OCI-LY7 (cell line): Measurements from ENCODE around the gene SLC15A2. TPM values are rescaled to one million over a fixed set of nuclear protein-coding genes. Genes with fewer than 3 reads are reported as not detected.

Experiments
- BruUV-seq: library from RNA; stranded (reverse); fragments of 400-500 nt; replicated peaks from 2 replicates; lab custom pipeline; 2021; lab: Mats Ljungman, UMichigan
- CTCF ChIA-PET: fragments of 300-600 bp; sonication (Branson Sonifier 250); formaldehyde crosslinking; loops from one replicate; lab custom pipeline; 2022; ENCODE audit warnings: antibody characterized with exemption; ENCODE audit not compliant: unreplicated experiment; lab: Charles Lee
- POLR2A ChIA-PET: fragments of 300-600 bp; sonication (Branson Sonifier 250); formaldehyde crosslinking; loops from one replicate; lab custom pipeline; 2022; ENCODE audit warnings: antibody characterized with exemption; lab: Charles Lee
- DNase-seq: peaks from one replicate; pipeline ENCODE4 v3.0.0-alpha.2; 2015; ENCODE audit warnings: low spot score
- H2AFZ ChIP-seq: fragments of 200-600 bp; sonication (generic), shearing (Covaris generic); 2 replicates; pipeline ENCODE4 v1.6.1; 2014; ENCODE audit warnings: mild to moderate bottlenecking, antibody characterized with exemption, low read length, moderate library complexity
- H3K27ac ChIP-seq: fragments of 200-600 bp; sonication (generic); 2 replicates; pipeline ENCODE4 v1.5.1; 2014; ENCODE audit warnings: mixed run types, low read depth, mild to moderate bottlenecking, moderate library complexity, low read length, inconsistent platforms; ENCODE audit not compliant: poor library complexity, severe bottlenecking
- H3K36me3 ChIP-seq: fragments of 200-600 bp; sonication (generic); 2 replicates; pipeline ENCODE4 v1.6.1; 2014; ENCODE audit warnings: mild to moderate bottlenecking, antibody characterized with exemption, low read length, moderate library complexity, mixed read lengths; ENCODE audit not compliant: insufficient read depth
- H3K4me1 ChIP-seq: fragments of 200-600 bp; sonication (generic); 2 replicates; pipeline ENCODE4 v1.5.1; 2014; ENCODE audit warnings: mild to moderate bottlenecking, low read length; ENCODE audit not compliant: insufficient read depth, poor library complexity, severe bottlenecking
- H3K4me2 ChIP-seq: fragments of 200-600 bp; sonication (generic); 2 replicates; pipeline ENCODE4 v1.6.1; 2014; ENCODE audit warnings: mild to moderate bottlenecking, low read length
- H3K4me3 ChIP-seq: fragments of 200-600 bp; sonication (generic); 2 replicates; pipeline ENCODE4 v1.5.1; 2014; ENCODE audit warnings: mild to moderate bottlenecking, low read depth, low read length; ENCODE audit not compliant: poor library complexity, severe bottlenecking
- H3K79me2 ChIP-seq: fragments of 200-600 bp; sonication (generic); 2 replicates; pipeline ENCODE4 v1.6.1; 2016; ENCODE audit warnings: low read depth, mild to moderate bottlenecking, low read length, moderate library complexity, mixed read lengths; ENCODE audit not compliant: insufficient read depth
- H3K9me2 ChIP-seq: fragments of 200-600 bp; sonication (generic); 2 replicates; pipeline ENCODE4 v1.6.1; 2016; ENCODE audit warnings: mild to moderate bottlenecking, low read length, mixed read lengths; ENCODE audit not compliant: insufficient read depth
- H3K9me3 ChIP-seq: fragments of 200-600 bp; sonication (generic); 2 replicates; pipeline ENCODE4 v1.6.1; 2014; ENCODE audit warnings: mild to moderate bottlenecking, mixed run types, low read length, mixed read lengths
- H4K20me1 ChIP-seq: fragments of 200-600 bp; sonication (generic); 2 replicates; pipeline ENCODE4 v1.6.1; 2014; ENCODE audit warnings: mild to moderate bottlenecking, antibody characterized with exemption, low read length, moderate library complexity, mixed read lengths; ENCODE audit not compliant: insufficient read depth
- CTCF ChIP-seq: fragments of 200-600 bp; sonication (generic); conservative IDR thresholded peaks from 2 replicates; pipeline ENCODE4 v1.5.1; 2014; ENCODE audit warnings: mild to moderate bottlenecking, antibody characterized with exemption, low read length, moderate library complexity, mixed read lengths
- EZH2phosphoT487 ChIP-seq: fragments of 200-600 bp; sonication (generic); IDR thresholded peaks from 2 replicates; pipeline ENCODE4 v1.6.1; 2018; ENCODE audit warnings: low read depth, borderline replicate concordance, mild to moderate bottlenecking, mixed run types, antibody characterized with exemption, low read length, moderate library complexity, mixed read lengths
- intact Hi-C: fragments of 100-400 bp; cut with micrococcal nuclease; formaldehyde crosslinking; loops from one replicate; pipeline ENCODE4 v1.10.0; 2022; ENCODE audit not compliant: unreplicated experiment
- total RNA-seq, 2 experiments: library from RNA; depleted of rRNA in 1 of 2; stranded (reverse); fragments of >200 nt in 1 of 2; shearing (Covaris generic) in 1 of 2; gene quantifications; 2 replicates each; pipeline ENCODE4 v1.2.3, GENCODE V29; 2014 to 2022

SLC15A2 gene
- total RNA-seq, 2 experiments from 2014 or later = 14.0 to 25.3 TPM

- Histone ChIP-seq H3K4me2 (no peak overlapping the region), H4K20me1 (no peaks in the 10 kb centered on the region), H3K36me3 (peaks cover 26% of the 10 kb centered on the region), H3K4me1 (peaks cover 6% of the 10 kb centered on the region), H3K4me3 (no peak overlapping the region), H3K27ac (no peak overlapping the region), H3K9me2 (no peaks in the 10 kb centered on the region), H3K9me3 (peaks cover 39% of the 10 kb centered on the region), H2AFZ (no peak overlapping the region), H3K79me2 (no peaks in the 10 kb centered on the region)
- TF ChIP-seq CTCF (no peak), EZH2phosphoT487 (no peak)
- DNase-seq = no peak
- intact Hi-C loops = loop anchor here (5.0 kb wide), 1 partner anchor 283 kb away; no protein-coding TSS in a partner anchor
- BruUV-seq = no TSS peak
- POLR2A ChIA-PET = no interaction called here
- CTCF ChIA-PET = no interaction called here
Measured at GRCh38 chr3:121974601-121975111, 80.5 kb downstream of the SLC15A2 start.

GRCh38 chr3:121975702-121976302 lies 81.6 kb downstream of the SLC15A2 start:
- no TSS peak for BruUV-seq
- ChIA-PET POLR2A (no interaction called here), CTCF (no interaction called here)
- Histone ChIP-seq H3K27ac (no peak overlapping the region), H2AFZ (no peak overlapping the region), H3K79me2 (no peaks in the 10 kb centered on the region), H3K4me3 (no peak overlapping the region), H3K4me2 (no peak overlapping the region), H3K9me3 (peaks cover 33% of the 10 kb centered on the region), H3K4me1 (peaks cover 17% of the 10 kb centered on the region), H4K20me1 (no peaks in the 10 kb centered on the region), H3K9me2 (no peaks in the 10 kb centered on the region), H3K36me3 (peaks cover 26% of the 10 kb centered on the region)
- no peak for DNase-seq
- intact Hi-C loops = loop anchor here (5.0 kb wide), 1 partner anchor 281 kb away; no protein-coding TSS in a partner anchor
- TF ChIP-seq CTCF (peak; percentile 48; the same call in 1 of the 2 replicates), EZH2phosphoT487 (no peak)

DNA sequence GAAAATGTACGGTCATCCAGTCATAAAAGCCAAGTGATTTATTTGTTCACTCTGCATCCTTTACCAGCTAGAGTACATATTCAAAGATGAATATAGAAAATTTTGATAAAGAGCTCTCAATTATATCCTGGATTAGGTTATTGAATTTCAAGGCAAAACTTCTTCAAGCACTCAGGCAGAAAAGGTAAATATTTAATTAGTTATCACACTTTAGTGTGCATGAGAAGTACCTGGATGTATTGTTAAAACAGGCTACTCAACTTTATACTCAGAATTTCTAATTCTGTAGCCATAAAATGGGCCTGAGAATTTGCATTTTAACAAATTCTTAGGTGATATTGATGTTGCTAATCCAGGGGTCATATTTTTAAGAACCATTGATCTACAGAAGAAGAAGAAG lies 82.5 kb downstream of the SLC15A2 start:
- no peak for TF ChIP-seq CTCF
- no peak for TF ChIP-seq EZH2phosphoT487
- Histone ChIP-seq H3K4me3 (no peak overlapping the region), H3K4me1 (peaks cover 27% of the 10 kb centered on the region), H3K9me2 (no peaks in the 10 kb centered on the region), H4K20me1 (no peaks in the 10 kb centered on the region), H3K4me2 (no peak overlapping the region), H2AFZ (no peak overlapping the region), H3K36me3 (peaks cover 26% of the 10 kb centered on the region), H3K9me3 (peaks cover 28% of the 10 kb centered on the region), H3K27ac (no peak overlapping the region), H3K79me2 (no peaks in the 10 kb centered on the region)
- no peak for DNase-seq
- BruUV-seq = no TSS peak
- CTCF ChIA-PET = no interaction called here
- intact Hi-C loops = loop anchor here (5.0 kb wide), 1 partner anchor 281 kb away; no protein-coding TSS in a partner anchor
- POLR2A ChIA-PET = no interaction called here
